Mucosa of descending colon (tissue), 3 donors: ENCODE measurements around the gene SDK1. TPM values are rescaled to one million over a fixed set of nuclear protein-coding genes. Genes with fewer than 3 reads are reported as not detected.

ENCODE experiments used
- ATAC-seq: fragments of 200-7000 bp; cut with Tn5 transposase; one replicate; pipeline ENCODE4 v1.9.1; 2020; ENCODE audit warnings: mild to moderate bottlenecking, moderate library complexity
- DNase-seq, 3 donors: peaks; one replicate each; pipeline ENCODE4 v3.0.0-alpha.2; 2020
- H3K36me3 ChIP-seq: fragments of 200-600 bp; one replicate; pipeline ENCODE4 v1.8.0; 2021; ENCODE audit warnings: low read depth, mild to moderate bottlenecking
- H3K4me1 ChIP-seq: fragments of 200-600 bp; one replicate; pipeline ENCODE4 v1.8.0; 2021; ENCODE audit warnings: low read depth, mild to moderate bottlenecking
- H3K4me3 ChIP-seq: fragments of 200-600 bp; one replicate; pipeline ENCODE4 v1.8.0; 2021; ENCODE audit warnings: mild to moderate bottlenecking
- H3K9me3 ChIP-seq: fragments of 200-600 bp; one replicate; pipeline ENCODE4 v1.8.0; 2021; ENCODE audit warnings: mild to moderate bottlenecking
- intact Hi-C, 2 donors: fragments of 100-400 bp; cut with DNase I in 1 of 2; cut with micrococcal nuclease in 1 of 2; formaldehyde crosslinking; loops; one replicate each; pipeline versions ENCODE4 v1.11.0 to v1.11.1; 2022; cut with DNase I, micrococcal nuclease
- total RNA-seq, 3 donors: library from RNA; stranded (reverse); fragmentation: NEBNext Ultra II Directional in 2 of 3; extraction: Animal tissue kit (Norgen Biotek cat#: 25700) in 2 of 3; gene quantifications; one replicate each; pipeline versions ENCODE4 v1.2.1 to v1.2.4, GENCODE V29; 2021 to 2023
- TF ChIP-seq, protein P1 (sequence below): fragments of 200-600 bp; IDR thresholded peaks from one replicate; pipeline ENCODE4 v1.8.0; 2022; ENCODE audit warnings: antibody characterized with exemption, mild to moderate bottlenecking
- donor health status: DM: no; HTN: no; CAD: no; lungs with moderate emphysema.
- donor health status: DM: no; HTN: no; CAD: no.
- donor health status: DM: no; HTN: yes; CAD: no.

Gene SDK1
- total RNA-seq, 3 donors from 2014 or later: 2.7 to 20.2 (median 4.2) TPM

DNA sequence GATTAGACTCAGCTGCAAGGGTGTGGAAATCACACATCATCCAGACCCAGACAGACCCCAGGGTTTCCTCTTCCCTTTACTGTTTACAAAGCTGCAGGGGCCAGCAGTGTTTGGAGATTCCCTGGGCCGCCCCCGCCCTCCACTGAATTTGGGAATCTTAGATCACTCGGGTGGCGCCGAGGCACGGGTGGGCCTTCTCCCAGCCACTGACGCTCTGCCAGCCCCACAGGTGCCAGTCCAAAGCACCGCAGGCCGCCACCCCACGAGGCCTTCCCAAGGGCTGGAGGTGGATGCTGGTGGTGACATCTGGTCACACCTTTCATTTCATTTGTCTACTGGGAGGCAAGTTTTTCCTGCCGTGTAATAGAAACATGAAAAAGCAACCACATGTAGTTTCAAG, 941.7 kb downstream of the SDK1 start:
- TF ChIP-seq, protein P1, sequence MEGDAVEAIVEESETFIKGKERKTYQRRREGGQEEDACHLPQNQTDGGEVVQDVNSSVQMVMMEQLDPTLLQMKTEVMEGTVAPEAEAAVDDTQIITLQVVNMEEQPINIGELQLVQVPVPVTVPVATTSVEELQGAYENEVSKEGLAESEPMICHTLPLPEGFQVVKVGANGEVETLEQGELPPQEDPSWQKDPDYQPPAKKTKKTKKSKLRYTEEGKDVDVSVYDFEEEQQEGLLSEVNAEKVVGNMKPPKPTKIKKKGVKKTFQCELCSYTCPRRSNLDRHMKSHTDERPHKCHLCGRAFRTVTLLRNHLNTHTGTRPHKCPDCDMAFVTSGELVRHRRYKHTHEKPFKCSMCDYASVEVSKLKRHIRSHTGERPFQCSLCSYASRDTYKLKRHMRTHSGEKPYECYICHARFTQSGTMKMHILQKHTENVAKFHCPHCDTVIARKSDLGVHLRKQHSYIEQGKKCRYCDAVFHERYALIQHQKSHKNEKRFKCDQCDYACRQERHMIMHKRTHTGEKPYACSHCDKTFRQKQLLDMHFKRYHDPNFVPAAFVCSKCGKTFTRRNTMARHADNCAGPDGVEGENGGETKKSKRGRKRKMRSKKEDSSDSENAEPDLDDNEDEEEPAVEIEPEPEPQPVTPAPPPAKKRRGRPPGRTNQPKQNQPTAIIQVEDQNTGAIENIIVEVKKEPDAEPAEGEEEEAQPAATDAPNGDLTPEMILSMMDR: no peak
- Histone ChIP-seq H3K4me1 (no peaks in the 10 kb centered on the region), H3K9me3 (no peaks in the 10 kb centered on the region), H3K36me3 (no peaks in the 10 kb centered on the region), H3K4me3 (no peak overlapping the region)
- ATAC-seq (no peak), DNase-seq (no peak)
- intact Hi-C loops: no loop called here

DNA sequence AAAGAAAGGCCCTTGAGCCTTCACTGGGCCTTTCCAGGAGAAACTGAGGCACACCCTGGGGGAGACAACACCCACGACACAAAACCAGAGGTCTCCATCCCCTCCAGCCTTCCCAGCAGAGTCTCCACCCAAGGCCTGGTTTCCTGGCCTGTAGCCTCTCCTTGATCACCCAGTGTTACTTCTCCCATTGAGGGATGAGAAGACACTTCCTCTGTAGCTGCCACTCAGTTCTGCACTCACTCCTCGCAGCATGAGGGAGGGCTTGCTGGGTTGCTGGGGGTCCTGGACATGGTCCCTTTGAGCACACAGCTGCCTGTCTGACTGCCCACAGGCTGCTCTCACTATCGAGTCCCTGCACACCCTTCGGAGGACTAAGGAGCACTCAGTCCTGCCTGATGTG, 943.0 kb downstream of the SDK1 start:
- no peak for ATAC-seq
- intact Hi-C loops: no loop called here
- Histone ChIP-seq H3K4me3 (no peak overlapping the region), H3K4me1 (no peaks in the 10 kb centered on the region), H3K9me3 (no peaks in the 10 kb centered on the region), H3K36me3 (no peaks in the 10 kb centered on the region)
- TF ChIP-seq, protein P1: no peak
- DNase-seq: no peak

DNA sequence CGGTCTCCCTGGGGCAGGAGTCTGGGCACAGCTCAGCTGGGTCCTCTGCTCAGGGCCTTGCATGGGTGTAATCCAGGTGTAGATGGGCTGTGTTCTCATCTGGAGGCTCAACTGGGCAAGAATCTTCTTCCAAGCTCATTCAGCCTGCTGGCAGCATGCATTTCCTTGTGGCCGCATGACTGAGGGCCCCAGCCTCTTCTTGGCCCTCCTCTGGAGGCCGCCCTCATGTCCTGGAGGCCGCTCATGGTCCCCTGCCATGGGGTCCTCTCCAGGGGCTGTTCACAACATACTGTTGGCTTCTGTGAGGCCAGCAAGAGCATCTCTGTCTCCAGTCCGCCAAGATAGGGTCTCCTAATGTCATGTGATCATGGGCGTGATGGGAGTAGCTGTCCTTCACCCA, 943.6 kb downstream of the SDK1 start:
- no peaks in the 10 kb centered on the region for H3K36me3 ChIP-seq
- DNase-seq (no peak), ATAC-seq (no peak)
- intact Hi-C loops: no loop called here
- TF ChIP-seq, protein P1: no peak
- no peak overlapping the region for H3K4me3 ChIP-seq
- no peaks in the 10 kb centered on the region for H3K4me1 ChIP-seq
- H3K9me3 ChIP-seq: no peaks in the 10 kb centered on the region

DNA sequence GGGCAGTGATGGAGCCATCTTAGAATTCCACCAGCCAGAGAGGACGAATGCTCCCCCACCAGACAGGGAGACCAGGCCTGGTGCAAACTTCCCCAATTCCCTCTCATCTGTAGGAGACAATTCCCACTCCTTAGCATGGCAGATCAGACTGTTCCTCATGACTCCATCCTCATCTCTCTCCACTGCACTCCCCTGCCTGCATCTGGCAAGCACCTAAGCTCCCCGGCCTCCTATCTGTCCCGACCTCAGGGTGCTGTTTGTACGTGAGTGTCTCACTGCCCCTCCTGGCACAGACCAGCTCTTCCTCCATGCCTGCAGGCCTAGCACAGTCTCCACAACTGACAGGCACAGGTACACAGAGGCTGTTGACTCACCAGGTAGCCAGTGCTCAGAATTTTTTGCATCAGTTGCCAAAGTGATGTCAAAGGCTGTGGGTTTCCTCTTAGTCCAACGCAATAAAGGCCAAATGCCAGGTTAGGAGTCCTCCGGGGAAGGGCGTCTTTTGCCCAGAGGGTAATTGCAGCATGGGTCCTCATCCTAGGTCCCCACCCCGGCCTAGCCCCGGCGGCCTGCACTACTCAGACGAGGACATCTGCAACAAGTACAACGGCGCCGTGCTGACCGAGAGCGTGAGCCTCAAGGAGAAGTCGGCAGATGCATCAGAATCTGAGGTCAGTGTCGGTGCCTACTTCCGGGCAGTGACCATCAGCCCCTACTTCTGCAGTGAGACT, 944.2 kb downstream of the SDK1 start:
- Histone ChIP-seq H3K4me3 (no peak overlapping the region), H3K9me3 (no peaks in the 10 kb centered on the region), H3K36me3 (no peaks in the 10 kb centered on the region), H3K4me1 (no peaks in the 10 kb centered on the region)
- intact Hi-C loops: no loop called here
- no peak for DNase-seq
- no peak for ATAC-seq
- TF ChIP-seq, protein P1: no peak

DNA sequence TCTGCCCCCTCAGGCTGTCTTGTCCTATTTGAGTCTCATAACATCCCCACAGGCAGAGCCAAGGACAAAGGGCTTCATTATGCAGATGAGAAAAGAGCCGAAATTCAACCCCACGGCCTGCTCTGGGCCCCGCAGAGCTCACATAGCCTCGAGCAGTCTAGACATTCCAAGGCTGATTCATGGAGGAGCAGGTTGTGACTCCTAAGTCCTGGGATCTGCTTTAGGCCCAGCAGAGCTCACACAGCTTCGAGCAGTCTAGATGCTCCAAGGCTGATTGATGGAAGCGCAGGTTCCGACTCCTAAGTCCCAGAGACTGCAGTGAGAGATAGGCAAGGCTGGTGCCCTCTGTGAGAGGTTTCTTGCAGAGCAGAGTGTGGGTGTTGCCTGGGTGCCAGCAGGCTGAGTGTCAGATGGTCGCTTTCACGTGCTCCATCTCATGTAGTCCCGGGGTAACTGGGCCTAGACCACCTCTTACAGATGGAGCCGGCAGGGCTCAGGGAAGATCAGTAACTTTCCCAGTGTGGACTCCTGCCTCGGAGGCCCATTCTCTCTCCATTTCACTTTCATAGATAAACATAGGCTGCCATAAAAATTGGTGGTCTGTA, 944.9 kb downstream of the SDK1 start:
- TF ChIP-seq, protein P1: no peak
- Histone ChIP-seq H3K4me1 (no peaks in the 10 kb centered on the region), H3K9me3 (no peaks in the 10 kb centered on the region), H3K36me3 (no peaks in the 10 kb centered on the region), H3K4me3 (no peak overlapping the region)
- intact Hi-C loops: no loop called here
- DNase-seq: no peak
- ATAC-seq: no peak
